Stimulated activated CD4-positive, alpha-beta T cell treated with anti-CD3 and anti-CD28 coated beads, TNF-alpha, amount 100 ng/mL, for 4 hours (primary cell): ENCODE data around the gene SCAANT1.

Source experiments
- DNase-seq, 3 experiments: peaks; one replicate each; pipeline ENCODE4 v3.0.0-alpha.2; 2020; ENCODE audit warnings: low read depth in 3 of 3

The SCAANT1 gene

DNA sequence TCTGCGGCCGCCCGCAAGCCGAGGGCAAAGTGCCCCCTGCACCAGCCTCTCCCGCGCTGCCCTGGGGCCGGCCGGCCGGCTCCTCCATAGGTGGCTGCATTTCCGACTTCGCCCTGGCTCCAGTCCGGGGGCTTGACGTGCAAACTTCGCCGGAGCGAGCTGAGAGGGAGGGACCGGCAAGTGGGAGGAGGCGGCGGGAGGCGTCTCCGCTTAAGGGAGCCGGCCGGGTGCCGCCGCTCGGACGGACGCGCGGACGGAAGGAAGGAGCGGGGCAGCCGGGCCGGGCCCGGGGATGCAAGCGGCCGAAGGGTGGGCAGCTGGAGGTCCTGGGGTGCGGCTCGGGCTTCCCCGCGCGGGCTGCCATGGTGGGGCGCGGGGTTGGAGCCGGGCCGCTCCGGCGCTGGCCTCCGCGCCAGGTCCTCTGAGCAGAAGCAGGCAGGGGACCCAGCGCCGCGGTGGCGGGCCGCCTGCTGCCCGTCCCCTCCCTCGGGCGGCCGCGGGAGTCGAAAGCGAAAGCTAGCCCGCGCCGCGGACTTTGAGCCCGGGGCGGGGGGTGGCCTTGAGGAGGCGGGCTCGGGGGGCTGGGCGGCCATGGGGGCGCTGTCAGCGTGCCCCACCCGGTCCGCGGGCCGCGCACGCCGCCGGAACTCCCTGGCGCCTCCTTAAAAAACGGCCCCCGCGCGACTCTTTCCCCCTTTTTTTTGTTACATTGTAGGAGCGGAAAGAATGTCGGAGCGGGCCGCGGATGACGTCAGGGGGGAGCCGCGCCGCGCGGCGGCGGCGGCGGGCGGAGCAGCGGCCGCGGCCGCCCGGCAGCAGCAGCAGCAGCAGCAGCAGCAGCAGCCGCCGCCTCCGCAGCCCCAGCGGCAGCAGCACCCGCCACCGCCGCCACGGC is at the start of gene SCAANT1:
Gene SCAANT1, minus strand, starts transcription at position 511 of the 895 bp plus-strand sequence.
- DNase-seq, result peak; percentile 72 to 78 (median 76)

DNA sequence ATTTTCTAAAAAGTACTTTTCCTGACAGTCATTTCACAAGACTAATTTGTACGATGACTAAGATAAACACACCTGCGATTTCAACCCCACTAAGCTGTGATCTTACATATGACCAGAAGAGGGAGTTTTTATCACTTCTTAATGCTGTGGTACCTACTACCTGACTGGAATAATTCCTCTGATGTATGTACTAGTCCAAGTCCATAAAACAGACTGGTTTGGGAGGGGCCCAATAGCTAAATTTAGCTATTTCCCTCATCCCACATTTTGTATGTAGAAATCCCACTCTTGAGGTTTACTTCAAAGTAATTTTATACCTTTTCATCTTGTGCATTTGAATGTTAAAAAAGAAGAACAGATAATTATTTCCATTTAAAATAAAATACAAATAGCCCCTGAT is 49.7 kb upstream of the SCAANT1 start:
- DNase-seq, result no peak

DNA sequence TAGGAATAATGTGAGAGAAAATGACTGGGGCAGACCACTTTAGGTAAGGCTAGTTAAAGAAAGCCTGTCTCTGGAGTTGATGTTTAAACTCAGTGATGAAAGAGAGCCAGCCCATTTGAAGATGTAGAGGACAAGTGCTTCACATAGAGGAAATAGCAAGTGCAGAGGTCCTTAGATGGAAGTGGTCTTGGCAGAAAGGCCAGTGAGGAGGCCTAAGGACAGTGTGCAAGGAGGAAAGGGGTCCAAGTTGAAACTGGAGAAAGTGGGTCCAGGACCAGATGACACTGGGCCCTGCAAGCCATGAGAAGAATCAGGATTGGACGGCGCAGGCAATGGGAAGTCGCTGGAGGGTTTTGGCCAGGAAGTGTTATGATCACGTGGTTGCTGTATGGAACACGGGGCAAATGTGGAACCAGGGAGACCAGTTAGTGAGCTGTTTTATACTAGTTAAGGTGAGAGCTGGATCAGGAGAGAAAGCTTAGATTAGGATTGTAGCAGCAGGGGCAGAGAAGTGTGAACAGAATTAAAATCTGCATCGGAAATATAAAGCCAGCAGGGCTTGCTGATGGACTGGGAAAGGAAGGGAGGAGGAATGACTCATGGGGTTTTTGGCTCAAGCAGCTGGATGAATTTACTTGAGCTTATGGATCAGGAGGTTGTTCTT is 48.0 kb upstream of the SCAANT1 start:
- no peak for DNase-seq

DNA sequence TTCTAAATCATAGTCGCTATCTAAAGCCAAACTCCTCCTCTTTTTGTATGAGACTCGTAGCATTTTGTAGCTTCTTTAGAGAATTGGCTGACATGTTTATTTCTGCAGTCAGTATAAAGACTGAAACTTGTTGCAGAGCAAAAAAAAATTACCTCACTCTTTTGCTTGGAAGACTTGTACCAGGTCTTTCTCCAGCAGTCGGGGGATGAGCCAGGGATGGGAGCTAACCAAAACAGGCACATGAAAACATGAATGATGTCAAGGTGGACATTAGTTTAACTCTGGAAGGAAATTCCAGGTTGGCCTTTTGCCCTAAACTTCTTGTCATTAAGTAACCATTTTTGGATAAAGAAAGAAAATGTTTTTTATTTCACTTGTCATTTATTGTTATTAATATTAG is 47.0 kb upstream of the SCAANT1 start:
- DNase-seq, result no peak

DNA sequence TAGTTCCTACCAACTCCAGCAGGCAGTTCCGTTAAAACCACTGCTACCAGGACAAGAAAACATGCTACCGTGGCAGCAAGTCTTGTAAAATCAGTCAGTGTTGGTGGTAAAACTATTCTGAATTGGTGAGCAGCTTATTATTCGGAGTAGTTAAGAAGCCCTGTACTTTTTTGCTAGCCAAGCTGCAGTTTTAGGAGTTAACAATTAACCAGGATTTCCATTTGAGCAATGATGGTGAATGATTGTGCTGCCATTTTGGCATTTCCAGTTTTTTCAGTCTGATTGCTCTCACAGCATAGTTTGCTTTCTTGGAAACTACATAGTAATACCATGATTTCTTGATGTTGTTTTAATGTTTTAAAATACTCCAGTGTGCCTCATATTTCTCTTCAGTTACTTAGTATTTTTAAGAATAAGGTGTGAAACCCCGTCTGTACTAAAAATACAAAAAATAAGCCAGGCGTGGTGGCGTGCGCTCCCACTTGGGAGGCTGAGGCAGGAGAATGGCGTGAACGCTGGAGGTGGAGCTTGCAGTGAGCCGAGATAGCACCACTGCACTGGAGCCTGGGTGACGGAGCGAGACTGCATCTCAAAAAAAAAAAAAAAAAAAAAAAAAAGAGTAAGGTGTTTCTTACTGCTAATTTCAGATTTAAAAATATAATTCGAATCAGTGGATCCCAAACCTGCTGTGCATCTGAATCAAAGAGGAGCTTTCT is 43.8 kb upstream of the SCAANT1 start:
- DNase-seq, result no peak

DNA sequence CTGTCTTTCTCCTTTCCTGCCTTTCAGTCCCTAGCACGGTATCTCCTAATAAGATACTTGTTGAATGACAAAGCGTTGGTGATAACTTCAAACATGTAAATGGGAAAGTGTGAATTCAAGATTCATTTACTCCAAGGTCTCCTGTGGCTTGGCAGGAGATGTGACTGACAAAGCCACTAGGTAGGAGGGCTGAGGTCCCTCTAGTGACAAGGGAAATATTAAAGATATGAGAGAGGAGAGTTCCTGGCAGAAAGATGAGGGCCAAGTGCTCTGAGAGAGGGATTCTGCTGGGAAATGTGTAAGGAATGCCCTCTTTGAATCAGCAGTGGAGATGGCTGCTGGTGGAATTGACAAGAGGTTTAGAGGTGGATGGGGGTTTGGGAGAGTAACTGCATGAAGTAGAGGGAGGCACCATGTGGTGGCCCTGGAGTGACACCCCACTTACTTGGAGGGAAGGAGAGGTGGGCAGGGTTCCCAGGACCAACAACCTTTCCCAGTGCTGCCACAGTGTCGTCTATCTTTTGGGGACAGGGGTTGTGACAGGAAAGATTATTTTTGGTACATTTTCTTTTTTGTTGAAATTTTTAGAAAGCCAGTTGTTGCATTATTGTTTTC is 43.0 kb upstream of the SCAANT1 start:
- DNase-seq, result no peak

DNA sequence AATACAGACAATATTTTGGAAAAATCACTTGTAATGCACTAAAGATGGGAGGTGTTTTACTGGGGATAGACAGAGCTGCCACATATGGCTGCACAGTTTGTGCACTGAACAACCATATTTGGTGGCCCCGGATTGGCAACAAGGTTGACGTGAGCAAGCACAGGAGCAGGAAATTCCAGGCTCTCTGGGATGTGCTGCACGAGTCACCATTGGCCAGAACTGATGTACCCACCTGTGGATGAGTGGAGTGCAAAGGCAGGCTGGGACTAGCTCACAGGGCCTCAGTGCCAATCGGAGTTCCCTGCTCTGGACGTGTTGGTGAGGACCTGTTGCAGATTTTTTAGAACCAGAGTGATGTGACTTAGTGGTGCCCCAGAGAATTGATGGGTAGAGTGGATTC is 42.0 kb upstream of the SCAANT1 start:
- DNase-seq, result no peak

DNA sequence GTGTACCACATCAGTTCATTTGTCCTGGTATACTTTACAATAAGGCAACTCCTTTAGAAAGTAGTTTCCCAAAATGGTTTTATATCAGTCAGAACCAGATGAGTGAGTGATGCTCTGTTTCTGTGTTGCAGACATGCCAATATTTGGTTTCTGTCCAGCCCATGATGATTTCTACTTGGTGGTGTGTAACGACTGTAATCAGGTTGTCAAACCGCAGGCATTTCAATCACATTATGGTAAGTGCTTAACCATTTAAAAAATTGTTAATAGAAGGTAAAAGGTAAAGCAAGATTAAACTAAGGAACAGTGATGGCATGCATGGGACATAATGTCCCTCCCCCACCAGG is 40.0 kb upstream of the SCAANT1 start:
- DNase-seq, result no peak

DNA sequence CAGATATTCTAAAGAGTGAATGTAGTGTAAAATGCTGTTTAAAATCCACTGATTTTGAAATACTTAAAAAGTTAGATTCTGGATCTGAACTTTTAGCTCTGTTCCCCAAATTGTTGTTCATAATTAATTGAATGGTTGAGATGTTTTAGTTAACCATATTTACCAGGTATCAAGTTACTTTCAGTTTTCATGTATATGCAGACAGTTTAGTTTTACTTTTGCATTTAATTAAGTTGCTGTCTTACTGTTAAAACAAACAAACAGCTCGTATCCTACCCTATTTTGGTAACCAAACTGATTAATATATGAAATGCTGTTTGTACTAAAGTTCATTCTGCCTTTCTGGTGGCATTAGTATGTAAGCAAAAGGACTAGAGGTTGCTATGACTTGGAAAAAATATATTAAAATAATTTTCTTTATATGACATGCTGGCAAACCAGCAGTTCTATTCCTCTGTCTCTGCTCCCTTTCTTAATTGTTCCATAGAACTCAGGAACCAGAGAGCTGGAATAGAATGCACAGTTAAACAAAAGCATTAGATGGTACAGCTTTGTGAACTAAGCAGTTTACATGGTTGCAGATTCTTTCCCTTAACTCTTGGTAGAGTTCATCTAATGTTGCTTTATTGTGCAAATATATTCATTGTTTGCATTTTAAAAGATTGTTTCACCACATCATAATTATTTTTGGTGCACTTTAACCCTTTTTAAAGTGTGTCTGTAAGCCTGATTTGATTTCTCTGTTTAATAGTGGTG is 39.5 kb upstream of the SCAANT1 start:
- DNase-seq, result no peak

DNA sequence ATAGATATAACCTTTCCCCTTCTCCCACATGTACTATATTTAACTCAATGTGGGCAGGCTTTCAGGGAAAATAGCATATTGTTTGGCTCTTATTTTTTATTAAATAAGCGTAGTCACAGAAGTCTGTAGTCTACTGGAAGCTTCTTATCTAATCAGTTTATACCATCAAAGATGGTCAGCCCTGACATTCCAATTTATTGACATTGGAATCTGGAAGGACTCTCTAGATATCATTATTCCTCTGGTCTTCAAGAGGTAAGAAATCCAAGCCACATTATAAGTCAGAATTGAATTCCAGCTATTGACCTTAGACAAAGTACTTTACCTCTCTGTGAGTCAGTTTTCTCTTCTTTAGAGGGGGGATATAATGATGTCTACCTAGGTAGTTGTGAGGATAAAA is 38.5 kb upstream of the SCAANT1 start:
- no peak for DNase-seq

DNA sequence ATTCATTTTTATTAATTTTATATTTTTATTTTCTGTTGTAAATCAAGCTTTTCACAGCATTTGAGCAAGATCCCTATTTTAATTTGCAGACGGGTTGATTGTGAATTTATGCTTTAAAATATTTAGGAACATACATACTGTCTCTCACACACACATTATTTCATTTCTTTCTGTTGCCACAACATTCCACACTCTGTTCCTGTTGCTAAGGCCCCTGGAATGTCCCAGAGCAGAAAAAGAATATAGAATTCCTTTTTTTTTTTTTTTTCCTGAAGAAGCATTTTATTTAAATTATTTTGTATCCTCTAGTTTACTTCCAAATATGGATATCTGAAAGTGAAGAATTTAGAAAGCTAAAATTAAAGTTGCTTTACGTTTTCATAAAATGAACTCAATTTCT is 36.8 kb upstream of the SCAANT1 start:
- DNase-seq, result no peak

DNA sequence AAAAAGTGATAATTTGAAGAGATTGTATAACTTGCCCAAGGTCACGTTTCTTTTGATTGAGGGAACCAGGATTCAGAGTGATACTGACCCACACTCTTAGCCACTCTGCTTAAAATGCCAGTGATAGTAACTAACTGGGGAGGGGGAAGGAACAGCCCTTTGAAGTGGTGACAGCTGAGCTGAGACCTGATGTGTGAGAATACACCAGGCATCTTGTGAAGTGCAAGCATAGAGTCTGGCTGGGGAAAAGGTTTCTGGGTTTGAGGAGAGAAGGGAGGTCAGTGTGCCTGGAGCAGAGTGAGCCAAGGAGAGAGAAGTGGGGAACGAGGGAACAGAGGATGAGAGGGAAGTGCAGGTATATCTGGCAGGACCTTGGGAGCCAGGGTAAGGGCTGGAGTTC is 35.4 kb upstream of the SCAANT1 start:
- no peak for DNase-seq

DNA sequence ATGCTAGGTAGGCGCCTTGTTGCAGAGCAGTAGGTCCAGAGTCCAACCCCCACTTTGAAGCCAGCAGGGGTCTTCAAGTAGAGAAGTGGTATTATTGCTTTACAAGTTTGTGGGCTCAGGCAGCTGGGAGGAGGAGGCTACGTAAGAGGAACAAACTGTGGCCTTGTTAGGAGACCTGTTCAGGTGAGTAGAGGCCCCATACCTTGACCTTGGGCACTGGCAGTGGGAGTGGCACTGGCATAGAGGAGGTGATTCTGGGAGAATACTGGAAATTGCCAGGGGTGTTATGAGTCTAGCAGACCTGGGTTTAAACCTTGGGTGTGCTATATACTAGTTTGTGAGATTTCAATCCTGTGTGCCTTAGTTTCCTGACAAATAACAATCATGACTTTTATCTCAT is 34.6 kb upstream of the SCAANT1 start:
- DNase-seq, result no peak

DNA sequence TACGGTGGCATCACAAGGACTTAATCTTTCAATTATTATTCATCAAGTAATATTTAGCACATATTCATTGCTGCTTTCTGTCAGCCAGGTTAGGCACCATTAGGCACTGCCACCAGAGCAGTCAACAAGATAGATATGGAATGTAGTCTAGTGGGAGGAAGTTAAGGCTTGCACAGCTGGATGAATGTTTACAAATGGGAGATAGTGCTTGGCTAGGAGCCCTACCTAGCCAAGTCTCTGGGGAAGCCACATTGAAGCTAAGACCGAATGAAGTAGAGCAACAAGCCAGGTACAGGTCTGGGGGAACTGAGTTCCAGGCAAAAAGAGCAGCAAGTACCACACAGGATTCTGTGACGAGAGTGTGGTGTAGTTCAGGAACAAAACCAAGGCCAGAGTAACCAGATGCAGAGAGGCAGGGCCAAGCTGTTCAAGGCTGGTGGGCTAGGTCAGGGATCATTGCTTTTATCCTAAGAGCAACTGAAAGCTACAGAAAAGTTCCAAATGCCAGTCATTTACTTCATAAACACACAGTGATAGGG is 33.4 kb upstream of the SCAANT1 start:
- DNase-seq, result no peak

DNA sequence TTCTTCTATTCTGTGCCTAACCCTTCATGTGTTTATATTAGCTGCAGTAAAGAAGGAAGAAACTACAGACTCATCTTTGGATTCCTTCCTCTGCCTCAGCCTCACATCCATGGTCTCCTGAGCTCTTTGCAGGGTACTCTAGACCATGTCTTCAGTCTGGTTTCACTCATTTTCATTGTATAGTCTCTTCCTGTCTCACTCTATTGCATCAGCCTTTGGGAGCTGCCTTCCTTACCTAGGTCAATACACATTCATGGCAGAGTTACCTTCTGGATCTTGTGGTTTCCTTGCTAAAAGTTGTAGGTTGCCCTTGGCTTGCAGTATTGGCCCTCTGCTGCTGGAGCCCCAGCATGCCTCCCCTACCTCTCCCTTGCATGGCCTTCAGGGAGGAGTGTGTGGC is 31.5 kb upstream of the SCAANT1 start:
- DNase-seq, result no peak

DNA sequence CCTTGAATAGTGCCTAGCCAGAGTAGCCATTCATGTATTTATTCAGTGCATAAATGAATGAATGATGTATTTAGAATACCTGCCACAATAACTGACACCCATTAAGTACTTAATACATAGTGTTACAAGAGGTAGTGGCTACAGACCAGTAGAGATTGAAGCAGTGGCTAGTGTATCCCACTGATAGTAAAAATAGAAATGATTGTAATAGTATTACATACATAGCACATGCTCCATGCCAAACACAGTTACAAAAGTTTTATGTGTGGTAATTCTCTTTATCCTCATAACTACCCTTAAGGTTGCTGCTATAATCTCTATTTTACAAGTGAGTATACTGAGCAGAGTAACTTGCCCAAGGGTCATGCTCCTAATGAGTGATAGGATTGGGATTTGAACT is 30.3 kb upstream of the SCAANT1 start:
- DNase-seq, result no peak

DNA sequence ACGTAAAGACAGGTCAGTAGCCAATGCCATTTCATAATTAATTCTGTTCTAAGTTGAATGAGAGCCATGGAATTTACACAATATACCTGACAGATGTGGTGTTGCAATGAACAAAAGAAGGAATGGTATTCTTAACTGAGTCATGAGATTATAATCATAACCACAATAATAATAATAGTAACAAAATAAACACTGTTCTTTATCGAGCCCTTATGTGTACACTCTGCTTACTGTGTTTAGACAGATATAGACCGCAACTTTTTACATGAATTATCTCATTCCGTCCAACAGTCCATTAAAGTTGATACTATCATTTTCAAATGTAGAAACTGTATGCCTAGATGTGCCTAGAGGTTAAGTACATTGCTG is 28.2 kb upstream of the SCAANT1 start:
- no peak for DNase-seq

DNA sequence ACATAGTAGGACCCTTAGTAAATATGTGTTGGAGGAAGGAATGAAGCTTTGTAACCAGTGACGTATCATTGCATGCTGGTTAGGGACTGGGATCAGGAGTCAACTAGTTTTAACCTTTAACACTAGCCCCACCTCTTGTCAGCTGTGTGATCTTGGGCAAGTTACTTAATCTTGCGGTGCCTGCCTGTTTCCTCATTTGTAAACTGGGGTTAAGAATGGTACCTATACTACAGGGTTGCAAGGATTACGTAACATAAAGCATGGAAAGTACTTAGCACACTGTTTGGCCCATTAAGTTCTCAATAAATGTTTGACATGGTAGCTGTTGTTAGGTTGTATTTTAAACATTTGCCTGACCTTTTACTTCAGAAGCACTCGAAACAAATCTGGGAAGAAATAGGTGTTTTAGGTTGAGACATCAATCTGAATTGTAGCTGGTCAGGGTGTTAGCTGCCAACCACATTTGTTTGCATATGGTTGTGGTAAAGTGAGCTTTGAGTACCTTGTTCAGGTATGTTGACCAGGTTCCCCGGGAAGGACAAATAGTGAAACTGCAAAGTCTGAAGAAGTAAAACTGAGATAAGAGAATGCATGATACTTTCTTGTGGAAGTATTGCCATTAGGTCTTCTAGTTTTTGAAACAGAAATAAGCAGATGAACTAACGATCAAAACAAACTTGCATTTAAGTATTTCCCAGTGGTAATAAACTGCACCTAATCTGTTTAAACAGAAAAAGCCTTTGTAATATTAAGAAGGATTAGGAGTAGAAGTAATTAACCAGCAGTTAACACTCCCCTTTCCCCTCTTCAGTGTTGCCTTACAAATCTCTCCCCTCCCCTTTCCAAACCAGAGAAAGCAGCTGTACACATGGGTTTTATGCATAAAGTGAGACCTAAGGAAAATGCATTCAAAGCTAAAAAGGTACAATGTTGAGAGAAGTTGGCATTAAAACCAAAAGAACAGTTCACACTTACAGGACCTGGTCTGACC is 25.8 kb upstream of the SCAANT1 start:
- no peak for DNase-seq

DNA sequence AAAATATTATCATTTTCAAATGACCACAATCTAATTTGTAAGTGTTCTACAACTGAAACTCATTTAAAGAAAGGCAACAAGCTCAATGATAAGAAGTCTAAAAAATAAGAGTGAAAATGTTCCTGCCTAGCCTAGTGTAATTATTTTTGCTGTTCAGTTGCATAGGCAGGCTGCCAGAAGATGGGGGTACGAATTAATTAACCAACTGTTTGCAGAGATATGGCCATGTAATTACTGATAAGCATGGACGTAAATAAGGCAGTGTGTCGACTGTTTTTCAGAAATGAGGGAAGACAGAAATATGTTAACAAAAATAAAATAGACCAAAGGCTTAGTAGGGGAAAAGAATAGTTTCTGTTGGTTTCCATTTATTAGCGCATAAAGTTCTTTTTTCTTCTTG is 24.7 kb upstream of the SCAANT1 start:
- DNase-seq, result no peak
